Measurements from ENCODE around the gene NDUFB10. TPM values are rescaled to one million over a fixed set of nuclear protein-coding genes. Genes with fewer than 3 reads are reported as not detected.

NDUFB10 gene
- 251 and 468 TPM in 2 replicates for polyA plus RNA-seq (2012; rRNA removed)
- 286 and 324 TPM in 2 replicates for polyA plus RNA-seq (2012; cell fraction: cytosol; rRNA removed)
- 116 and 213 TPM in 2 replicates for polyA plus RNA-seq (2012; cell fraction: nucleus; rRNA removed)

- CTCF ChIA-PET = interaction anchor here (0.6 to 2.5 kb wide), 9 partner anchors 9 to 97 kb away, joined by 3 to 8 read pairs (median 4); partner anchors contain the start of gene MSRB1
- DNase-seq = peak; percentile 96
- POLR2A ChIA-PET = interaction anchor here (0.6 kb wide), 1 partner anchor 19 kb away, joined by 7 read pairs; no protein-coding TSS in a partner anchor
- Histone ChIP-seq H2AFZ (ENCODE audit: low read depth) (peak within 1 kb of the TSS; percentile 83), H3K36me3 (replicated peaks in 1 of 2; ENCODE audit: control insufficient read depth in 1 of 2, insufficient read depth in 2 of 2, low read length in 1 of 2) (peaks cover 19 to 24% of the 10 kb centered on the region in 2 experiments), H3K79me2 (ENCODE audit: insufficient read depth) (peaks cover 48% of the 10 kb centered on the region), H3K9ac (peak within 1 kb of the TSS; percentile 89), H3K4me3 (ENCODE audit: low read depth in 2 of 2, low read length in 1 of 2) (peak within 1 kb of the TSS; percentile 58 to 86), H3K9me3 (no peaks in the 10 kb centered on the region), H3K27ac (ENCODE audit: low read depth in 2 of 2, low read length in 1 of 2) (peak within 1 kb of the TSS; percentile 51 to 73), H4K20me1 (ENCODE audit: insufficient read depth) (peaks cover 38% of the 10 kb centered on the region), H3K4me2 (peak within 1 kb of the TSS; percentile 76), H3K4me1 (ENCODE audit: control insufficient read depth in 1 of 2, insufficient read depth in 2 of 2, low read depth in 1 of 2, low read length in 1 of 2) (peaks cover 0 to 44% of the 10 kb centered on the region in 2 experiments; a peak in 1 of 4 replicates), H3K27me3 (ENCODE audit: insufficient read depth) (no peaks in the 10 kb centered on the region), H3K9me2 (no peaks in the 10 kb centered on the region), H3F3A (replicated peaks; ENCODE audit: insufficient read depth) (peaks cover 36% of the 10 kb centered on the region)
- WGBS (ENCODE audit: low lambda C conversion rate) = 1% methylated on average over 26 of the region's 79 CpGs
- TF ChIP-seq, protein P1, sequence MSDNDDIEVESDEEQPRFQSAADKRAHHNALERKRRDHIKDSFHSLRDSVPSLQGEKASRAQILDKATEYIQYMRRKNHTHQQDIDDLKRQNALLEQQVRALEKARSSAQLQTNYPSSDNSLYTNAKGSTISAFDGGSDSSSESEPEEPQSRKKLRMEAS (IDR thresholded peaks at IDR 0.05; ENCODE audit: low read depth) = no peak; the same call in 1 of the 2 replicates
- TF ChIP-seq YY1 (IDR thresholded peaks at IDR 0.05; ENCODE audit: low read depth) (peak; percentile 54; the same call in 1 of the 2 replicates), PBX3 (IDR thresholded peaks at IDR 0.05) (no peak), TCF12 (IDR thresholded peaks at IDR 0.05) (no peak), SIN3A (IDR thresholded peaks at IDR 0.05; ENCODE audit: borderline replicate concordance, low read depth, low read length) (no peak), RFX5 (IDR thresholded peaks at IDR 0.05; ENCODE audit: low read length) (no peak), SMC3 (IDR thresholded peaks at IDR 0.05; ENCODE audit: low read depth, low read length) (peak; percentile 41), IRF3 (IDR thresholded peaks at IDR 0.05; ENCODE audit: low read depth, low read length) (no peak), USF1 (IDR thresholded peaks at IDR 0.05; ENCODE audit: borderline replicate concordance, low read depth) (no peak), RXRA (IDR thresholded peaks at IDR 0.05; ENCODE audit: borderline replicate concordance, low read depth) (no peak), TEAD4 (IDR thresholded peaks at IDR 0.05; ENCODE audit: borderline replicate concordance, insufficient read depth) (no peak), FOSL2 (IDR thresholded peaks at IDR 0.05; ENCODE audit: borderline replicate concordance, low read depth) (no peak), GATA2 (CRISPR knock-in tag; IDR thresholded peaks at IDR 0.05) (no peak), RAD21 (IDR thresholded peaks at IDR 0.05; ENCODE audit: low read length) (peak; percentile 45), ZBTB33 (IDR thresholded peaks at IDR 0.05; ENCODE audit: borderline replicate concordance, low read depth) (peak; percentile 24; the same call in 1 of the 2 replicates), REST (IDR thresholded peaks at IDR 0.05; ENCODE audit: low read depth, low read length) (0 out of 2 replicates have a peak, but pooled peaks have one; percentile 35), MEF2A (IDR thresholded peaks at IDR 0.05; ENCODE audit: borderline replicate concordance, low read depth) (no peak), MXI1 (IDR thresholded peaks at IDR 0.05; ENCODE audit: low read depth, low read length) (peak; percentile 74), FOXM1 (IDR thresholded peaks at IDR 0.05; ENCODE audit: low read depth) (no peak), JUND (IDR thresholded peaks at IDR 0.05) (no peak), GABPA (IDR thresholded peaks at IDR 0.05; ENCODE audit: low read depth) (peak; percentile 29; the same call in 1 of the 2 replicates), FOXJ3 (CRISPR knock-in tag; IDR thresholded peaks at IDR 0.05) (no peak), POLR2AphosphoS5 (IDR thresholded peaks at IDR 0.05; ENCODE audit: low read depth, low read length) (peak; percentile 91), NFIC (IDR thresholded peaks at IDR 0.05; ENCODE audit: borderline replicate concordance) (no peak)
Measured at GRCh38 chr16:1959269-1960039, at the start of gene NDUFB10. NDUFB10 (plus strand) TSS chr16:1959538; CDS start chr16:1959625, 87 bp downstream.
